Measurements from ENCODE around the gene TNNI2.

The TNNI2 gene

DNA sequence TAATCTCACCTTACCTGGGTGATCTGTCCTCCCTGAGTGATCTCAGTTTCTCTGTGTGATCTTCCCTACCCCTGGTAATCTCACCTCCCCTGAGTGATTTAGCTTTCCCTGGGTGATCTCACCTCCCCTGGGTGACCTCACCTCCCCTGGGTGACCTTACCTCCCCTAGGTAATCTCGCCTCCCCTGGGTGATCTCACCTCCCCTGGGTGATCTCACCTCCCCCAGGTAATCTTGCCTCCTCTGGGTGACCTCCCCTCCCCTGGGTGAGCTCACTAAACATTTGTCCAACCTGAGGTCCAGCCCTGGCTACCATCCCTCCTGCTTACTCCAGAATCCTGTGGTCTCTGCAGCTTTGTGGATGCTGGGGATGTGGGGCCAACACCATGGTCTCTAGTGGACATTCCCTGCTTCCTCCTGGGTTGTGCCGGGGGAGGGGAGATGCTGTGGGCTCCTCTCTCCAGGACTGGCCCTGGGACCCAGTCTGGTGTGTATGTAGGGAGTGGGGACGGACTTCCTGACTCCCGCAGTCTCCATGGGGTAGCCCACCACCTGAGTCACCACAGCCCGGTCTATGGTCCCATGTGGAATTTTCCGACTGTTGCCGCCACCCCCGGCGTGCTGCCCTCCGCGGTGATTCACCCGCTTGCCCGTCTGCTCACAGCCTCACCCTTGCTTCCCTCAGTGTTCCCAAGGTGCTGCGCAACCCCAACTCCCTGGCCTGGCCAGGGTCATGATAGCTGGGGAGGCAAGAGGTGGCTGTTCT lies 24.0 kb downstream of the TNNI2 start:
- no peak for TF ChIP-seq YY1 (IDR thresholded peaks at IDR 0.05; ENCODE audit: insufficient read depth, insufficient read length)
- no peak for TF ChIP-seq ZNF274 (IDR thresholded peaks at IDR 0.05; ENCODE audit: low read depth, low read length)
- TF ChIP-seq SUZ12 (IDR thresholded peaks at IDR 0.05; ENCODE audit: extremely low read depth, insufficient read depth, insufficient read length), result no peak
- Histone ChIP-seq H3K9ac (ENCODE audit: insufficient read length, low read depth) (no peak overlapping the region), H3K27me3 (ENCODE audit: insufficient read depth, insufficient read length) (peaks cover 39% of the 10 kb centered on the region), H3K4me1 (ENCODE audit: insufficient read depth, insufficient read length) (peaks cover 27% of the 10 kb centered on the region), H3K9me3 (ENCODE audit: insufficient read depth, low read length) (no peaks in the 10 kb centered on the region), H3K36me3 (ENCODE audit: insufficient read depth, insufficient read length, low read length) (no peaks in the 10 kb centered on the region), H3K4me3 (ENCODE audit: insufficient read length, low read depth) (no peak overlapping the region)
- DNase-seq (ENCODE audit: low read depth, low spot score), result no peak

DNA sequence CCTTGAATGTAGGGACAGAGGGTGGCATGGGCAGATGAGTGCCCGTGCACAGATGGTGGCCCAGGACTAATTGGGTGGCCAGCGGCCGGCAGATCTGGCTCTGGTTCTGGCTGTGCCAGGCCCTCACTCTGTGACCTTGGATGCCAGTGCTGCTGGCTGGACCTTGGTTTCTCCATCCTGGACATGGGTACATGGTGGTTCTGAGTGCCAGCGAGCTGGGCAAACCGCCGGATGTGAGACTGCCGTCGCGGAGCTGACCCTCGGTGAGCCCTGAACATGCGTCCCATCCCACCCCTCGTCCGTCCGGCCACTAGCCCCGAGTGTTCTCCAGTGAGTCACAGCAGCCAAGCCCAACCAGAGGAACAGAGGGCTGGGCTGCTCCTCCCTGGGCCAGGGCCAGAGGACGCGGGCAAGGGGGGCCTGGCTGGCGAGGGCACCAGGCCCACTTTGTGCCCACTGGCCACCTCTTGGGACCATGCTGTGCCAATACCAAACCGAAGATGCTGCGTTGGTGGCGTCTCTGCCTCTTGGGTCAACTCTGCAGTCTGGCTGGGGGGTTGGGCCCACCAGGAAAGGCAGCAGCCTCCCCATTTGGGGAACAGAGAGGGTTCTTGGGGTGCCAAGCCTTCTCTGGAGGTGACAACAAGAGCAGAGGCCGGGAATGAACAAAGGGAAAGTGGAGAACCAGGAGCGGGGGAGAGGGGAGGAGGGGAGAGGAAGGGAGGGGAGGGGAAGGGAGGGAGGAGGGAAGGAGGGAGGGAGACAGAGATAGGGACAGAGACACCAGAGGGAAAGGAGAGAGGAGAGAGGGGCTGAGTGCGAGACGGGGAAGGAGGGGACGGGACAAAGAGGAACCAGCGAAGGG lies 24.8 kb downstream of the TNNI2 start:
- H3K9ac ChIP-seq (ENCODE audit: insufficient read length, low read depth), result no peak overlapping the region
- DNase-seq (ENCODE audit: low read depth, low spot score), result peak; percentile 52
- H3K4me1 ChIP-seq (ENCODE audit: insufficient read depth, insufficient read length), result peaks cover 32% of the 10 kb centered on the region
- no peaks in the 10 kb centered on the region for H3K9me3 ChIP-seq (ENCODE audit: insufficient read depth, low read length)
- no peaks in the 10 kb centered on the region for H3K36me3 ChIP-seq (ENCODE audit: insufficient read depth, insufficient read length, low read length)
- peaks cover 39% of the 10 kb centered on the region for H3K27me3 ChIP-seq (ENCODE audit: insufficient read depth, insufficient read length)
- TF ChIP-seq YY1 (IDR thresholded peaks at IDR 0.05; ENCODE audit: insufficient read depth, insufficient read length) (no peak), SUZ12 (IDR thresholded peaks at IDR 0.05; ENCODE audit: extremely low read depth, insufficient read depth, insufficient read length) (no peak), ZNF274 (IDR thresholded peaks at IDR 0.05; ENCODE audit: low read depth, low read length) (no peak)
- H3K4me3 ChIP-seq (ENCODE audit: insufficient read length, low read depth), result no peak overlapping the region

DNA sequence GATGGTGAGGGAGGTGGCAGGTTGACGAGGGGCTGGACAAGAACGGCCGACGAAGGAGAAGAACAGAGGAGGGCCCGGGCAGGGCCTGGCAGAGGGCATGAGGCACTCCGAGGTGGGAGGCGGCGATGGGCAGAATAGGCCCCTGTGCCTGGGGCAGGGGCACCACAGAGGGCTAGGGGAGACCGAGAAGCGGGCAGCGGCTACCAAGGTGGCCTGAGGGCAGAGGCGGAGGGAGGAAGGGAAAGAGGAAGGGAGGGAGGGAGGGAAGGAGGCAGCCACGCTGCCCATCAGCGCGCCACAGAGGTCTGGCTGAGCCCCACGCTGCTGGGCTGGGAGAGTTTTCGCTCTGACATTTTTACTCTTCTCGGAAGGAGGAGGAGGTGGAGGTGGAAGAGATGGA lies 25.4 kb downstream of the TNNI2 start:
- Histone ChIP-seq H3K4me3 (ENCODE audit: insufficient read length, low read depth) (no peak overlapping the region), H3K4me1 (ENCODE audit: insufficient read depth, insufficient read length) (peaks cover 32% of the 10 kb centered on the region), H3K9ac (ENCODE audit: insufficient read length, low read depth) (no peak overlapping the region), H3K36me3 (ENCODE audit: insufficient read depth, insufficient read length, low read length) (no peaks in the 10 kb centered on the region), H3K27me3 (ENCODE audit: insufficient read depth, insufficient read length) (peaks cover 39% of the 10 kb centered on the region), H3K9me3 (ENCODE audit: insufficient read depth, low read length) (no peaks in the 10 kb centered on the region)
- TF ChIP-seq SUZ12 (IDR thresholded peaks at IDR 0.05; ENCODE audit: extremely low read depth, insufficient read depth, insufficient read length) (no peak), ZNF274 (IDR thresholded peaks at IDR 0.05; ENCODE audit: low read depth, low read length) (no peak), YY1 (IDR thresholded peaks at IDR 0.05; ENCODE audit: insufficient read depth, insufficient read length) (no peak)
- DNase-seq (ENCODE audit: low read depth, low spot score), result no peak

- H3K27me3 ChIP-seq (ENCODE audit: insufficient read depth, insufficient read length), result peaks cover 37% of the 10 kb centered on the region
- no peak for DNase-seq (ENCODE audit: low read depth, low spot score)
- no peaks in the 10 kb centered on the region for H3K36me3 ChIP-seq (ENCODE audit: insufficient read depth, insufficient read length, low read length)
- no peaks in the 10 kb centered on the region for H3K9me3 ChIP-seq (ENCODE audit: insufficient read depth, low read length)
- peaks cover 32% of the 10 kb centered on the region for H3K4me1 ChIP-seq (ENCODE audit: insufficient read depth, insufficient read length)
- no peak overlapping the region for H3K4me3 ChIP-seq (ENCODE audit: insufficient read length, low read depth)
- peak overlapping the region; percentile 28 for H3K9ac ChIP-seq (ENCODE audit: insufficient read length, low read depth)
- TF ChIP-seq SUZ12 (IDR thresholded peaks at IDR 0.05; ENCODE audit: extremely low read depth, insufficient read depth, insufficient read length) (no peak), ZNF274 (IDR thresholded peaks at IDR 0.05; ENCODE audit: low read depth, low read length) (no peak), YY1 (IDR thresholded peaks at IDR 0.05; ENCODE audit: insufficient read depth, insufficient read length) (no peak)
Observed at GRCh38 chr11:1864831-1865665, 26.3 kb downstream of the TNNI2 start.

DNA sequence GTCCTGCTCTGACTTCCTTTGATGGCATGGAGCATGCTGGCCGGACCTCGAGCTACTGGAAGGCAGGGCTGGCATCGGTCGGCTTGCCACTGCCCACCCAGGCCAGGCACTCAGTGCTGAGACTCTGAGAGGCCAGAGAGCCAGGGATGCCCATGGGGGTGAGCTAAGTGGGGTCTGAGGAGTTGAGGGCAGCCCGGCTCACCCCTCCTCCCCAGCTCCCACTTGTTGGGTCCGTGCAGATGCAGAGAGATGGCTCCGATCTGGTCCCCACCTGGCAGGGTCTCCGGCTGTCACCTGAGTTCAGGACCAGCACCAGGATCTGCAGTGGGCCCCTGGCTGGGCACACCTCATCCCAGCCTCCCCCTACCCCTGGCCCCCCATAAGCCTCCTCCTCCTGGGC lies 27.4 kb downstream of the TNNI2 start:
- DNase-seq (ENCODE audit: low read depth, low spot score), result no peak
- TF ChIP-seq ZNF274 (IDR thresholded peaks at IDR 0.05; ENCODE audit: low read depth, low read length) (no peak), SUZ12 (IDR thresholded peaks at IDR 0.05; ENCODE audit: extremely low read depth, insufficient read depth, insufficient read length) (no peak), YY1 (IDR thresholded peaks at IDR 0.05; ENCODE audit: insufficient read depth, insufficient read length) (no peak)
- Histone ChIP-seq H3K4me1 (ENCODE audit: insufficient read depth, insufficient read length) (peaks cover 38% of the 10 kb centered on the region), H3K9me3 (ENCODE audit: insufficient read depth, low read length) (no peaks in the 10 kb centered on the region), H3K4me3 (ENCODE audit: insufficient read length, low read depth) (no peak overlapping the region), H3K36me3 (ENCODE audit: insufficient read depth, insufficient read length, low read length) (no peaks in the 10 kb centered on the region), H3K27me3 (ENCODE audit: insufficient read depth, insufficient read length) (peaks cover 35% of the 10 kb centered on the region), H3K9ac (ENCODE audit: insufficient read length, low read depth) (no peak overlapping the region)

DNA sequence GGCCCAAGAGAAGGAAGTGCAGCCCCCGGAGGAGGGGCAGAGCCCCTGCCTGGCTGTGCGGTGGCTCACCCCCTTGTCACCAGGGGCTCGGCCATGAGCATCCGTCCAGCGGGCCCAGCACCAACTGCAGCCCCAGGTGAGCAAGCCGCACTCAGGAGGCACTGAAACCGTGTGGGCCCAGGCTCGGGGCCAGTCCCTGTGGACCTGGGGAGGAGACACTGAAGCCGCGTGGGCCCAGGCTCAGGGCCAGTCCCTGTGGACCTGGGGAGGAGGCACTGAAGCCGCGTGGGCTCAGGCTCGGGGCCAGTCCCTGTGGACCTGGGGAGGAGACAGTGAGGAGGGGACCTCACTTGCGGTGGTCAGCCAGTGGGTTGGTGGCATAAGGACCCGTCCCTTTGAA lies 28.0 kb downstream of the TNNI2 start:
- DNase-seq (ENCODE audit: low read depth, low spot score), result no peak
- no peak overlapping the region for H3K9ac ChIP-seq (ENCODE audit: insufficient read length, low read depth)
- H3K4me3 ChIP-seq (ENCODE audit: insufficient read length, low read depth), result no peak overlapping the region
- no peaks in the 10 kb centered on the region for H3K36me3 ChIP-seq (ENCODE audit: insufficient read depth, insufficient read length, low read length)
- H3K9me3 ChIP-seq (ENCODE audit: insufficient read depth, low read length), result no peaks in the 10 kb centered on the region
- H3K27me3 ChIP-seq (ENCODE audit: insufficient read depth, insufficient read length), result peaks cover 29% of the 10 kb centered on the region
- TF ChIP-seq ZNF274 (IDR thresholded peaks at IDR 0.05; ENCODE audit: low read depth, low read length) (no peak), YY1 (IDR thresholded peaks at IDR 0.05; ENCODE audit: insufficient read depth, insufficient read length) (no peak), SUZ12 (IDR thresholded peaks at IDR 0.05; ENCODE audit: extremely low read depth, insufficient read depth, insufficient read length) (no peak)
- peaks cover 38% of the 10 kb centered on the region for H3K4me1 ChIP-seq (ENCODE audit: insufficient read depth, insufficient read length)
